Spleen (tissue), 7 donors: Measurements from ENCODE around the gene KIF23.

Experiments
- POLR2A ChIP-seq, 3 donors: fragments of 450-650 bp; IDR thresholded peaks; one replicate each; pipeline ENCODE4 v1.5.1; 2017; ENCODE audit warnings: antibody characterized with exemption in 3 of 3, mild to moderate bottlenecking in 1 of 3
- POLR2AphosphoS5 ChIP-seq, 3 donors: sonication (generic); formaldehyde crosslinking; IDR thresholded peaks; one replicate each; pipeline ENCODE4 v1.5.1; 2017; ENCODE audit warnings: antibody characterized with exemption in 3 of 3
- TF ChIP-seq, protein P1 (sequence below), 11 experiments: fragments of 200-600 bp in 7 of 11; fragments of 450-650 bp in 4 of 11; sonication (generic) in 4 of 11; IDR thresholded peaks in 8 of 11; conservative IDR thresholded peaks in 3 of 11; 1 replicate in 7 of 11; 2 replicates in 4 of 11; pipeline versions ENCODE4 v1.4.0 to v1.8.0; 2016 to 2021; ENCODE audit warnings: antibody characterized with exemption in 11 of 11, inconsistent platforms in 4 of 11, mild to moderate bottlenecking in 1 of 11
- donor health status: DM: no; HTN: no; CAD: no; lungs with moderate emphysema.
- donor health status: DM: no; HTN: no; CAD: no.
- donor health status: DM: no; HTN: no; CAD: no.

GRCh38 chr15:69491038-69491505 lies 76.9 kb downstream of the KIF23 start:
- TF ChIP-seq, protein P1, sequence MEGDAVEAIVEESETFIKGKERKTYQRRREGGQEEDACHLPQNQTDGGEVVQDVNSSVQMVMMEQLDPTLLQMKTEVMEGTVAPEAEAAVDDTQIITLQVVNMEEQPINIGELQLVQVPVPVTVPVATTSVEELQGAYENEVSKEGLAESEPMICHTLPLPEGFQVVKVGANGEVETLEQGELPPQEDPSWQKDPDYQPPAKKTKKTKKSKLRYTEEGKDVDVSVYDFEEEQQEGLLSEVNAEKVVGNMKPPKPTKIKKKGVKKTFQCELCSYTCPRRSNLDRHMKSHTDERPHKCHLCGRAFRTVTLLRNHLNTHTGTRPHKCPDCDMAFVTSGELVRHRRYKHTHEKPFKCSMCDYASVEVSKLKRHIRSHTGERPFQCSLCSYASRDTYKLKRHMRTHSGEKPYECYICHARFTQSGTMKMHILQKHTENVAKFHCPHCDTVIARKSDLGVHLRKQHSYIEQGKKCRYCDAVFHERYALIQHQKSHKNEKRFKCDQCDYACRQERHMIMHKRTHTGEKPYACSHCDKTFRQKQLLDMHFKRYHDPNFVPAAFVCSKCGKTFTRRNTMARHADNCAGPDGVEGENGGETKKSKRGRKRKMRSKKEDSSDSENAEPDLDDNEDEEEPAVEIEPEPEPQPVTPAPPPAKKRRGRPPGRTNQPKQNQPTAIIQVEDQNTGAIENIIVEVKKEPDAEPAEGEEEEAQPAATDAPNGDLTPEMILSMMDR (IDR thresholded peaks at IDR 0.05 in 8 of 11, conservative IDR thresholded peaks at IDR 0.05 in 3 of 11) = no peak
- TF ChIP-seq POLR2A (IDR thresholded peaks at IDR 0.05) (no peak), POLR2AphosphoS5 (IDR thresholded peaks at IDR 0.05) (no peak)
